GM19452 (cell line): Measurements from ENCODE around the gene CLEC4M.
"Not testable (repeated sequence)": the region's sequence is repeated elsewhere in the genome, so short reads cannot be mapped to it uniquely, and the experiment has no call there.

Experiments
- ATAC-seq: cut with Tn5 transposase; IDR thresholded peaks from one replicate; pipeline ENCODE4 v1.9.1; 2021; ENCODE audit not compliant: unreplicated experiment

Gene CLEC4M

GRCh38 chr19:7772752-7773291 is 9.8 kb downstream of the CLEC4M start:
- ATAC-seq = no peak

GRCh38 chr19:7773841-7774240 is 10.8 kb downstream of the CLEC4M start:
- no peak for ATAC-seq

- no peak for ATAC-seq
Observed at GRCh38 chr19:7775761-7776160, 12.7 kb downstream of the CLEC4M start.

- no peak for ATAC-seq
Observed at GRCh38 chr19:7778081-7778480, 15.0 kb downstream of the CLEC4M start.

GRCh38 chr19:7779631-7780486 is 16.8 kb downstream of the CLEC4M start:
- ATAC-seq = no peak

- ATAC-seq = no peak
Observed at GRCh38 chr19:7781157-7781556, 18.1 kb downstream of the CLEC4M start.

GRCh38 chr19:7783991-7784423 is 21.0 kb downstream of the CLEC4M start:
- ATAC-seq = no peak

GRCh38 chr19:7784856-7785255 is 21.8 kb downstream of the CLEC4M start:
- no peak for ATAC-seq

GRCh38 chr19:7787141-7787540 is 24.1 kb downstream of the CLEC4M start:
- no peak for ATAC-seq

GRCh38 chr19:7787602-7788177 is 24.6 kb downstream of the CLEC4M start:
- no peak for ATAC-seq

GRCh38 chr19:7788178-7788932 is 25.3 kb downstream of the CLEC4M start:
- ATAC-seq = no peak

- ATAC-seq = no peak
Observed at GRCh38 chr19:7788933-7789323, 25.9 kb downstream of the CLEC4M start.

GRCh38 chr19:7789447-7789846 is 26.4 kb downstream of the CLEC4M start:
- no peak for ATAC-seq

- no peak for ATAC-seq
Observed at GRCh38 chr19:7790416-7790815, 27.4 kb downstream of the CLEC4M start.

GRCh38 chr19:7792281-7792680 is 29.2 kb downstream of the CLEC4M start:
- no peak for ATAC-seq

GRCh38 chr19:7792701-7793100 is 29.7 kb downstream of the CLEC4M start:
- ATAC-seq = not testable (repeated sequence)

- ATAC-seq = no peak
Observed at GRCh38 chr19:7793493-7793892, 30.4 kb downstream of the CLEC4M start.

GRCh38 chr19:7795555-7796161 is 32.6 kb downstream of the CLEC4M start:
- ATAC-seq = no peak

- ATAC-seq = no peak
Observed at GRCh38 chr19:7799640-7800355, 36.8 kb downstream of the CLEC4M start.

- ATAC-seq = no peak
Observed at GRCh38 chr19:7801020-7801570, 38.1 kb downstream of the CLEC4M start.
